HepG2 (cell line): ENCODE data around the gene IDH3A. TPM values are rescaled to one million over a fixed set of nuclear protein-coding genes. Genes with fewer than 3 reads are reported as not detected.

ENCODE experiments used
- ATAC-seq: fragments of 200-7000 bp; cut with Tn5 transposase; 3 replicates; pipeline ENCODE4 v1.9.1; 2020; ENCODE audit warnings: mild to moderate bottlenecking, moderate library complexity
- BruUV-seq: library from RNA; stranded (reverse); fragments of 400-500 nt; replicated peaks from 2 replicates; lab custom pipeline; 2021; lab: Mats Ljungman, UMichigan
- CTCF ChIA-PET: fragments of 300-600 bp; formaldehyde crosslinking; extraction: SDS; loops from one replicate; lab custom pipeline; 2021; ENCODE audit warnings: low total read pairs, inconsistent platforms, low intra/inter-chr PET ratio; lab: Yijun Ruan, JAX
- POLR2A ChIA-PET: fragments of 350-600 bp; sonication (Branson Sonifier 250); formaldehyde crosslinking; loops from one replicate; lab custom pipeline; 2020; ENCODE audit warnings: antibody characterized with exemption, inconsistent platforms; lab: Yijun Ruan, JAX
- DNase-seq: peaks from one replicate; pipeline ENCODE4 v3.0.0-alpha.2; 2015; ENCODE audit warnings: low spot score
- FAIRE-seq: peaks from 3 replicates; lab custom pipeline; 2011; peaks lifted over from hg19 to GRCh38; lab: Jason Lieb, UNC
- H2AFZ ChIP-seq: one replicate; pipeline ENCODE4 v1.6.1; 2011; ENCODE audit warnings: low read length, inconsistent platforms
- H3K27ac ChIP-seq: fragments of 300-600 bp; 3 replicates; pipeline ENCODE4 v1.8.0; 2011; ENCODE audit warnings: mixed run types, mild to moderate bottlenecking, mixed read lengths, low read length, inconsistent platforms; ENCODE audit not compliant: insufficient read depth; ENCODE audit errors: extremely low read length
- H3K27me3 ChIP-seq, 2 experiments: fragments of 200-600 bp in 1 of 2; 2 replicates in 1 of 2; 3 replicates in 1 of 2; pipeline versions ENCODE4 v1.6.0 to v1.8.0; 2011; ENCODE audit warnings: low read length in 2 of 2, mild to moderate bottlenecking in 2 of 2, moderate library complexity in 2 of 2, inconsistent platforms in 1 of 2; ENCODE audit not compliant: insufficient read depth in 2 of 2, control insufficient read depth in 1 of 2
- H3K36me3 ChIP-seq, 2 experiments: fragments of 200-600 bp in 1 of 2; replicated peaks in 1 of 2; 2 replicates in 1 of 2; 3 replicates in 1 of 2; pipeline versions ENCODE4 v1.5.1 to v1.8.0; 2011; ENCODE audit warnings: low read length in 2 of 2, inconsistent platforms in 1 of 2; ENCODE audit not compliant: insufficient read depth in 2 of 2, control insufficient read depth in 1 of 2
- H3K4me1 ChIP-seq: 2 replicates; pipeline ENCODE4 v1.5.1; 2012; ENCODE audit warnings: low read length, inconsistent platforms; ENCODE audit not compliant: insufficient read depth
- H3K4me2 ChIP-seq: 2 replicates; pipeline ENCODE4 v1.6.0; 2011; ENCODE audit warnings: low read depth, low read length, inconsistent platforms
- H3K4me3 ChIP-seq, 3 experiments: fragments of 200-600 bp in 1 of 3; sonication (generic), shearing (Covaris generic) in 1 of 3; replicated peaks in 1 of 3; 2 replicates each; pipeline ENCODE4 v1.5.1; 2011 to 2016; ENCODE audit warnings: low read length in 3 of 3, inconsistent platforms in 2 of 3, low read depth in 2 of 3, mild to moderate bottlenecking in 2 of 3, control low read depth in 1 of 3, mixed read lengths in 1 of 3; ENCODE audit not compliant: insufficient read depth in 1 of 3
- H3K79me2 ChIP-seq: one replicate; pipeline ENCODE4 v1.6.1; 2011; ENCODE audit warnings: low read length, inconsistent platforms; ENCODE audit not compliant: insufficient read depth
- H3K9ac ChIP-seq: 2 replicates; pipeline ENCODE4 v1.6.0; 2011; ENCODE audit warnings: mild to moderate bottlenecking, low read depth, low read length, inconsistent platforms; ENCODE audit not compliant: insufficient read depth
- H3K9me3 ChIP-seq: 2 replicates; pipeline ENCODE4 v1.5.1; 2012; ENCODE audit warnings: mild to moderate bottlenecking, low read length
- H4K20me1 ChIP-seq: 2 replicates; pipeline ENCODE4 v1.6.0; 2011; ENCODE audit warnings: inconsistent platforms, mild to moderate bottlenecking, low read length, moderate library complexity; ENCODE audit not compliant: insufficient read depth
- AGO1 ChIP-seq: fragments of 200-400 bp; formaldehyde crosslinking; IDR thresholded peaks from 2 replicates; pipeline ENCODE4 v1.6.1; 2017; ENCODE audit warnings: mild to moderate bottlenecking, low read depth, low read length, moderate library complexity; ENCODE audit not compliant: poor library complexity, severe bottlenecking
- CEBPB ChIP-seq: IDR thresholded peaks from 2 replicates; pipeline ENCODE4 v1.6.1; 2011; ENCODE audit warnings: low read depth, low read length, improper control_type of control experiment, borderline replicate concordance
- HNRNPK ChIP-seq: fragments of 200-400 bp; formaldehyde crosslinking; IDR thresholded peaks from 2 replicates; pipeline ENCODE4 v1.6.1; 2018; ENCODE audit warnings: low read length, low read depth, moderate library complexity, mild to moderate bottlenecking; ENCODE audit not compliant: poor library complexity, severe bottlenecking
- ZNF292 ChIP-seq: sonication (generic); formaldehyde crosslinking; IDR thresholded peaks from 2 replicates; pipeline ENCODE4 v1.8.1; 2022; ENCODE audit warnings: mild to moderate bottlenecking, low read depth, missing genetic modification reagents, borderline replicate concordance
- ZNF720 ChIP-seq: sonication (generic); formaldehyde crosslinking; IDR thresholded peaks from 2 replicates; pipeline ENCODE4 v1.4.0; 2020; ENCODE audit warnings: missing genetic modification reagents
- ZNF749 ChIP-seq: sonication (generic); formaldehyde crosslinking; IDR thresholded peaks from 2 replicates; pipeline ENCODE4 v1.8.0; 2022; ENCODE audit warnings: mild to moderate bottlenecking, missing genetic modification reagents, moderate library complexity, borderline replicate concordance
- ZNF75D ChIP-seq: sonication (generic); formaldehyde crosslinking; IDR thresholded peaks from 2 replicates; pipeline ENCODE4 v1.8.1; 2023; ENCODE audit warnings: missing genetic modification reagents, mild to moderate bottlenecking, borderline replicate concordance
- ZNF776 ChIP-seq: sonication (generic); formaldehyde crosslinking; IDR thresholded peaks from 2 replicates; pipeline ENCODE4 v1.4.0; 2020; ENCODE audit warnings: mild to moderate bottlenecking, missing genetic modification reagents
- WGBS: methylation state at CpG from one replicate; pipeline ENCODE4 v1.1.6; 2017; ENCODE audit warnings: low lambda C conversion rate; 5-methylcytosine and 5-hydroxymethylcytosine counted together
- in situ Hi-C: cut with HindIII; loops from 2 replicates; pipeline ENCODE4 v1.10.0; 2017; ENCODE audit warnings: low pct_unique_long_range_greater_than_20kb; ENCODE audit not compliant: extremely low pct_ligation_motif_present
- intact Hi-C: fragments of 100-400 bp; cut with micrococcal nuclease; formaldehyde crosslinking; loops from one replicate; pipeline ENCODE4 v1.10.0; 2022; ENCODE audit not compliant: unreplicated experiment
- polyA plus RNA-seq, 8 experiments: library from polyadenylated mRNA; depleted of rRNA in 3 of 8; stranded (reverse) in 7 of 8; unstranded in 1 of 8; fragments of >200 nt; fragmentation: Illumina TruSeq in 4 of 8; extraction: Trizol in 4 of 8; gene quantifications; 2 replicates each; pipeline versions ENCODE4 v1.2.1 to v1.2.3, GENCODE V29; 2011 to 2016; ENCODE audit warnings: low read depth in 4 of 8, missing spikeins in 1 of 8, mixed read lengths in 1 of 8; ENCODE audit not compliant: insufficient read depth in 1 of 8
- total RNA-seq, 5 experiments: library from RNA; depleted of rRNA; stranded (reverse); fragments of >200 nt; fragmentation: Illumina TruSeq; extraction: Trizol; gene quantifications; 2 replicates each; pipeline ENCODE4 v1.2.3, GENCODE V29; 2016; ENCODE audit warnings: low read depth in 1 of 5

Gene IDH3A
- total and polyA plus RNA-seq, 2 of the 13 experiments (the other 11 are each of a cell fraction or from before 2014, with no cell fraction given) = 40.7 to 50.7 TPM

DNA sequence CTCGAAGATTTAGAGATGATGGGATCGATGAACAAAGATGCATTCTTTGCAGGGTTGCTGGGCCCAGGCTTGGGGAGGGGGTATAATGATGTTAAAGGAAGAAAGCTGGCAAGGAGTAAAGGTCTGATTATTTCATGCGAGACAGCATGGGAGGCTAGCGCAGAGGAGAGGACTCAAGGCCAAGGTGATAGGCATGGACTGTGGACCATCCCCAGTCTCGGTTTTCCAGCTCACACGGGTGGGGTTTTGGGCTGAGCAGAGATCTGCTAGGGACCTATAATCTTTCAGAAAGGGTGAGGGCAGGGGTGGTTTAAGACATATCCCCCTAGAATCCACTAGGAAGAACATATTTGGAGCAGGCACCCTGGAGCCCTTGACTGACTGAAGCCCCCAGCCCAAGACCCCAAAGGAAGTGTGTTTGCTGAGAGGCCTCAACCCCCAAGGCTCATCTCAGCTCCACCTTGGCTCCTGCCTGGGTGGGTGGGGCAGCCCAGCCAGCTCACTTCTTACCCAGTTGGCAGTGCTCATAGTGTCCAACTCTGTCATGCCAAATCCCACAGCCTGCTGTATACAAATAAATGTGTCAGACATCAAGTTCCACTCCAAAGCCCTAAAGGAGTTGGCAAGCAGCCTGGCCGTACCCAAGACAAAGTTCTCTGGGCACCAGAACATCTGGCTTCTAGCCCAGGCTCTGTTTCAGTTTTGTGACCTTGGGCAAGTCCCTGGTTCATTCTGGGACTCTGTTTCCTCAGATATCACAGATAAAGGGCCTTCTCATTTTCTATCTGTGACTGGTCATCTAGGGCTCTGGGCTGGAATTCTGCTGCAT is 67.3 kb downstream of the IDH3A start:
- H3K79me2 ChIP-seq = no peaks in the 10 kb centered on the region
- DNase-seq = no peak
- TF ChIP-seq ZNF720 (CRISPR knock-in tag) = no peak
- TF ChIP-seq, all 625 proteins: peak for 0
- peaks cover 0 to 12% of the 10 kb centered on the region in 2 experiments; a peak in 3 of 5 replicates for H3K27me3 ChIP-seq
- FAIRE-seq (no peak), ATAC-seq (no peak)
- no peaks in the 10 kb centered on the region for H4K20me1 ChIP-seq
- no peaks in the 10 kb centered on the region for H3K9me3 ChIP-seq
- in situ Hi-C loops = no loop called here
- WGBS = 23% methylated on average over 7 of the region's 7 CpGs
- H2AFZ ChIP-seq = no peak overlapping the region
- no peak overlapping the region for H3K27ac ChIP-seq
- no peak overlapping the region for H3K9ac ChIP-seq
- H3K4me2 ChIP-seq = no peak overlapping the region
- no TSS peak for BruUV-seq
- ChIA-PET CTCF (no interaction called here), POLR2A (no interaction called here)
- H3K4me1 ChIP-seq = no peaks in the 10 kb centered on the region
- no peaks in the 10 kb centered on the region for H3K36me3 ChIP-seq
- intact Hi-C loops = no loop called here
- H3K4me3 ChIP-seq = no peak overlapping the region

DNA sequence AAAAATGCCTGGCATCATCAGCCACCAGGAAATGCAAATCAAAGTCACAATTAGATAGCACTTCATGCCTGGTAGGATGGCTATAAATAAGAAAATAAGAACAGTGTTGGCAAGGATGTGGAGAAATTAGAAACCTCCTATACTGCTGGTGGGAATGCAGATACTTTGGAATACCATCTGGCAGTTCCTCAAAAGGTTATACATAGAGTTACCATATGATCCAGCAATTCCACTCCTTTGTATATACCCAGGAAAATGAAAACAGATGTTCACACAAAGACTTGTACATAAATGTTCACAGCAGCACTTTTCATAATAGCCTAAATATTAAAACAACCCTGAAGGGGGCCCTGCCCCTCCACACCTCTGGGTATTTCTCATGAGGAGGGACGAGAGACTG is 71.6 kb downstream of the IDH3A start:
- TF ChIP-seq ZNF292 (CRISPR knock-in tag) = no peak
- TF ChIP-seq AGO1 = no peak
- TF ChIP-seq HNRNPK = no peak
- no peak for TF ChIP-seq CEBPB
- no peak for TF ChIP-seq ZNF776 (CRISPR knock-in tag)
- no peak for TF ChIP-seq ZNF75D (CRISPR knock-in tag)
- TF ChIP-seq ZNF749 (CRISPR knock-in tag) = no peak
- H3K36me3 ChIP-seq = no peaks in the 10 kb centered on the region
- in situ Hi-C loops = no loop called here
- no peaks in the 10 kb centered on the region; a peak in 3 of 5 replicates for H3K27me3 ChIP-seq
- intact Hi-C loops = no loop called here
- FAIRE-seq = no peak
- BruUV-seq = no TSS peak
- WGBS = 0% methylated on average over 1 of the region's 1 CpG
- no peaks in the 10 kb centered on the region for H3K4me1 ChIP-seq
- peaks cover 4% of the 10 kb centered on the region; the same call in 1 of the 2 replicates for H3K9me3 ChIP-seq
- POLR2A ChIA-PET = no interaction called here
- CTCF ChIA-PET = no interaction called here
- no peak for ATAC-seq
- no peak overlapping the region for H2AFZ ChIP-seq
- H3K9ac ChIP-seq = no peak overlapping the region
- no peak overlapping the region for H3K4me2 ChIP-seq
- H3K27ac ChIP-seq = no peak overlapping the region
- no peak for DNase-seq
- H3K79me2 ChIP-seq = no peaks in the 10 kb centered on the region
- no peak overlapping the region for H3K4me3 ChIP-seq
- H4K20me1 ChIP-seq = no peaks in the 10 kb centered on the region

Other genes with a start within 250 kb of the IDH3A start
- 7.9 and 10.1 TPM in 2 replicates for gene TBC1D2B, start 71.7 kb upstream of the IDH3A start, total RNA-seq (2016; rRNA removed; fragmentation: Illumina TruSeq; extraction: Trizol)
- 14.4 and 18.8 TPM in 2 replicates for gene TBC1D2B, start 71.7 kb upstream of the IDH3A start, polyA plus RNA-seq (2011; rRNA removed)
- not detected in 2 replicates for gene SH2D7, start 56.8 kb upstream of the IDH3A start, total RNA-seq (2016; rRNA removed; fragmentation: Illumina TruSeq; extraction: Trizol)
- not detected in 2 replicates for gene SH2D7, start 56.8 kb upstream of the IDH3A start, polyA plus RNA-seq (2011; rRNA removed)
- 1.5 and 1.8 TPM in 2 replicates for gene CIB2, start 17.9 kb upstream of the IDH3A start, total RNA-seq (2016; rRNA removed; fragmentation: Illumina TruSeq; extraction: Trizol)
- 1.4 and 4.5 TPM in 2 replicates for gene CIB2, start 17.9 kb upstream of the IDH3A start, polyA plus RNA-seq (2011; rRNA removed)
- 0.35 and 0.97 TPM in 2 replicates for gene ACSBG1, start 85.2 kb downstream of the IDH3A start, total RNA-seq (2016; rRNA removed; fragmentation: Illumina TruSeq; extraction: Trizol)
- 0.71 and 0.81 TPM in 2 replicates for gene ACSBG1, start 85.2 kb downstream of the IDH3A start, polyA plus RNA-seq (2011; rRNA removed)
- not detected in 2 replicates for gene DNAJA4, start 115.2 kb downstream of the IDH3A start, total RNA-seq (2016; rRNA removed; fragmentation: Illumina TruSeq; extraction: Trizol)
- gene DNAJA4, start 115.2 kb downstream of the IDH3A start, polyA plus RNA-seq (2011; rRNA removed) = not detected in 2 replicates
- gene SKIC8, start 150.2 kb downstream of the IDH3A start, total RNA-seq (2016; rRNA removed; fragmentation: Illumina TruSeq; extraction: Trizol) = 69.5 and 98.2 TPM in 2 replicates
- gene SKIC8, start 150.2 kb downstream of the IDH3A start, polyA plus RNA-seq (2011; rRNA removed) = 56.5 and 70.6 TPM in 2 replicates
- not detected in 2 replicates for gene CRABP1, start 191.0 kb downstream of the IDH3A start, total RNA-seq (2016; rRNA removed; fragmentation: Illumina TruSeq; extraction: Trizol)
- gene CRABP1, start 191.0 kb downstream of the IDH3A start, polyA plus RNA-seq (2011; rRNA removed) = not detected in 2 replicates